ENCODE data around the gene CDH4.

GRCh38 chr20:61762167-61762710 lies 510.2 kb downstream of the CDH4 start:
- TF ChIP-seq ZNF561 (tag by site-specific recombination; IDR thresholded peaks at IDR 0.05; ENCODE audit: borderline replicate concordance) (no peak), REST (tag by site-specific recombination; IDR thresholded peaks at IDR 0.05) (no peak), ZFP41 (tag by site-specific recombination; IDR thresholded peaks at IDR 0.05; ENCODE audit: borderline replicate concordance) (no peak), IKZF3 (tag by site-specific recombination; IDR thresholded peaks at IDR 0.05) (no peak), ZNF670 (tag by site-specific recombination; IDR thresholded peaks at IDR 0.05; ENCODE audit: low read depth) (no peak)
- TF ChIP-seq, protein P1, sequence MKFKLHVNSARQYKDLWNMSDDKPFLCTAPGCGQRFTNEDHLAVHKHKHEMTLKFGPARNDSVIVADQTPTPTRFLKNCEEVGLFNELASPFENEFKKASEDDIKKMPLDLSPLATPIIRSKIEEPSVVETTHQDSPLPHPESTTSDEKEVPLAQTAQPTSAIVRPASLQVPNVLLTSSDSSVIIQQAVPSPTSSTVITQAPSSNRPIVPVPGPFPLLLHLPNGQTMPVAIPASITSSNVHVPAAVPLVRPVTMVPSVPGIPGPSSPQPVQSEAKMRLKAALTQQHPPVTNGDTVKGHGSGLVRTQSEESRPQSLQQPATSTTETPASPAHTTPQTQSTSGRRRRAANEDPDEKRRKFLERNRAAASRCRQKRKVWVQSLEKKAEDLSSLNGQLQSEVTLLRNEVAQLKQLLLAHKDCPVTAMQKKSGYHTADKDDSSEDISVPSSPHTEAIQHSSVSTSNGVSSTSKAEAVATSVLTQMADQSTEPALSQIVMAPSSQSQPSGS (tag by site-specific recombination; IDR thresholded peaks at IDR 0.05; ENCODE audit: low read depth), result no peak
- TF ChIP-seq, protein P2, sequence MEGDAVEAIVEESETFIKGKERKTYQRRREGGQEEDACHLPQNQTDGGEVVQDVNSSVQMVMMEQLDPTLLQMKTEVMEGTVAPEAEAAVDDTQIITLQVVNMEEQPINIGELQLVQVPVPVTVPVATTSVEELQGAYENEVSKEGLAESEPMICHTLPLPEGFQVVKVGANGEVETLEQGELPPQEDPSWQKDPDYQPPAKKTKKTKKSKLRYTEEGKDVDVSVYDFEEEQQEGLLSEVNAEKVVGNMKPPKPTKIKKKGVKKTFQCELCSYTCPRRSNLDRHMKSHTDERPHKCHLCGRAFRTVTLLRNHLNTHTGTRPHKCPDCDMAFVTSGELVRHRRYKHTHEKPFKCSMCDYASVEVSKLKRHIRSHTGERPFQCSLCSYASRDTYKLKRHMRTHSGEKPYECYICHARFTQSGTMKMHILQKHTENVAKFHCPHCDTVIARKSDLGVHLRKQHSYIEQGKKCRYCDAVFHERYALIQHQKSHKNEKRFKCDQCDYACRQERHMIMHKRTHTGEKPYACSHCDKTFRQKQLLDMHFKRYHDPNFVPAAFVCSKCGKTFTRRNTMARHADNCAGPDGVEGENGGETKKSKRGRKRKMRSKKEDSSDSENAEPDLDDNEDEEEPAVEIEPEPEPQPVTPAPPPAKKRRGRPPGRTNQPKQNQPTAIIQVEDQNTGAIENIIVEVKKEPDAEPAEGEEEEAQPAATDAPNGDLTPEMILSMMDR (tag by site-specific recombination; IDR thresholded peaks at IDR 0.05), result no peak
